Measurements from ENCODE around the gene C16orf96.
"Not testable (repeated sequence)": the region's sequence is repeated elsewhere in the genome, so short reads cannot be mapped to it uniquely, and the experiment has no call there.

Gene C16orf96

GRCh38 chr16:4570086-4570485 is 13.9 kb downstream of the C16orf96 start:
- no peak for DNase-seq

- no peak for DNase-seq
These were observed 14.7 kb downstream of the C16orf96 start for GRCh38 chr16:4570688-4571321.

GRCh38 chr16:4572715-4573114 is 16.6 kb downstream of the C16orf96 start:
- DNase-seq: no peak

DNA sequence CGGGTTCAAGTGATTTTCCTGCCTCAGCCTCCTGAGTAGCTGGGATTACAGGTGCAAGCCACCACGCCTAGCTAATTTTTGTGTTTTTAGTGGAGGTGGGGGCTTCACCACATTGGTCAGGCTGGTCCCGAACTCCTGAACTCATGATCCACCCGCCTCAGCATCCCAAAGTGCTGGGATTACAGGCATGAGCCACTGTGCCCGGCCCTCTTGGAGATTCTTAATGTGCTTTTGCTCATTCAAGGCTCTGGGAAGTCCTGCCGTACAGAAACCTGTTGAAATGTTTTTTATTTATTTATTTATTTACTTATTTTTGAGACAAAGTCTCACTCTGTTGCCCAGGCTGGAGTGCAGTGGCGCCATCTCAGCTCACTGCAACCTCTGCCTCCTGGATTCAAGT is 17.8 kb downstream of the C16orf96 start:
- DNase-seq: not testable (repeated sequence)

DNA sequence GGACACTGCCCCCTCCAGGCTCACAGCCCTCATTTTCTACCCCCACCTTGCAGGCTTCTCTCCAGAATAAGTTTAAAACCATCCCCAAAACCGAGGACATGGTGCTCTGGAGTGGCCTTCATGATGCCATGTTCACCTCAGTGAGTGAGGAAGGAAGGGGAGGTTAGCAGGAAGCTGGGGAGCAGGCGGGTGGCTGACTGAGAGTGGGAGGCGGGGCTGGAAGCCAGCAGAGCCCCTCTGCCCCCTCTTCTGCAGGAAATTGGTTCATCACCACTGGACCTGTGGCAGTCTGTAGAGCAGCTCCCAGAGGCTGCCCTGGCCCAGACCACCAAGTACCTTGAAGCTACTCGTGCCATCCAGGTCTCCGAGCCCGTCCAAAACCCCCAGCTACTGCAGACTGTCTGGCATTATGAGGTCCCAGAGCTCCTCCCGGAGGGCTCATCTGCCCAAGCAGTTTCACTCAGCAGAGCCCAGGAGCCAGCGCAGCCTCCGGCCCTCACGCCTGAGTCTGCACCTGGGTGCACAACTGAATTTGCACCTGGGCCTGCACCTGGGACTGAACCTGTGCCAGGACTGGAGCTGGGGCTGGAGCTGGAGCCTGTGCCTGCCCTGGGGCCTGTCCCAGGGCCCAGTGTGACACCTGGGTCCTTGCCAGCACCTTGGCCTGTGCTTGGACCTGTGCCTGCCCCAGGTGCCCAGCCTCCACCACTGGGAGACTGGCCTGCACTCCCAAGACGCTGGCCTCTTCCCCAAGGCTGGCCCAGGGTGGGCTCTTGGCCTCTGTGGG is 19.0 kb downstream of the C16orf96 start:
- no peak for DNase-seq

DNA sequence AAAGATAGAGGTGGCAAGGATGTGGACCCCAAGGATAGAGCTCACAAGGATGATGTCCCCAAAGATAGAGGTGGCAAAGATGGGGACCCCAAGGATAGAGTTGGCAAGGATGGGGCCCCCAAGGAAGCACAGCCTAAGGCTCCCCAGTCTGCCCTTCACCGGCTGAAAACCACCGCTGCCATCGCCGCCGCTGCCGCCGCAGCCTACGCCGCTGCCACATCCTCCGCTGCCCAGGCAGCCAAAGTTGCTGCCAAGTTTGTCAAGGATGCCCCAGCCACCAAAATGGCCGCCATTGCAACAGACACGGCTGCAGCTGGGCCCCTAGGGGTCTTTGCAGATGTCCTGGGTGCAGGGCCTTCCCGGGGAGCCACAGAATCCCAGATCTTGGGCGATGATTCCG is 19.9 kb downstream of the C16orf96 start:
- no peak for DNase-seq

- DNase-seq: no peak
These were observed 22.9 kb downstream of the C16orf96 start for GRCh38 chr16:4578961-4579530.

GRCh38 chr16:4580250-4580649 is 24.1 kb downstream of the C16orf96 start:
- DNase-seq: no peak

DNA sequence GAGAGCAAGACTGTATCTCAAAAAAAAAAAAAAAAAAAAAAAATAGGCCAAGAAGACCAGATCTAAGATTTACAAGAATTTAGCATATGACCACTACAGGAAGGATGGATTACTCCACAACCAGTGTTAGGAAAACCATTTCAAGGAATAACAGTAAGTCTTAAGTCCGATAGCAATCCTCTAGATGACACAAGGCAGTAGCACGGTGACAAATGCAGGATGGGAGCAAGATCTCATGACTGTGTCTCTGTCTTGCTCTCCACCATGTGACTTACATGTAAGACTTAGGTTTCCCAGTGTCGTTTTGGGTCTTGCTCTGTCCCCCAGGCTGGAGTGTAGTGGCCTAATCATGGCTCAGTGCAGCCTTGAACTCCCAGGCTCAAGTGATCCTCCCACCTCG is 27.8 kb downstream of the C16orf96 start:
- no peak for DNase-seq

GRCh38 chr16:4586291-4586690 is 30.2 kb downstream of the C16orf96 start:
- DNase-seq: no peak

DNA sequence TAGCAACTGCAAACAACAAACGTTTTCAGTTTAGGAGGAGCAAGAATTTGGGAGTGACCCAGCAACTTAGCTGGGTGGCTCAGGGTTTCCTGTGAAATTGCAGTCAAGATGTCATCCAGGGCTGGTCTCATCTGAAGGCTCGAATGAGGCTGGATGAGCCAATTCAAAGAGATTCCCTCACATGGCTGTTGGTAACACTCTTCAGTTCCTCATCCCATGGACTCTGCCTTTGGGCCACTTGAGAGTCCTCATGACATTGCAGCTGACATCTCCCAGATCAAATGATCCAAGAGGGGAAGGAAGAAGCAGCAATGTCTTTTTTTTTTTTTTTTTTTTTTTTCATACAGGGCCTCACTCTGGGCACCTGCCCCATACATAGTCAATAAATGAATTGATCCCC is 32.2 kb downstream of the C16orf96 start:
- DNase-seq: no peak

GRCh38 chr16:4588961-4589360 is 32.8 kb downstream of the C16orf96 start:
- DNase-seq: no peak

- DNase-seq: no peak
These were observed 35.1 kb downstream of the C16orf96 start for GRCh38 chr16:4591191-4591590.

DNA sequence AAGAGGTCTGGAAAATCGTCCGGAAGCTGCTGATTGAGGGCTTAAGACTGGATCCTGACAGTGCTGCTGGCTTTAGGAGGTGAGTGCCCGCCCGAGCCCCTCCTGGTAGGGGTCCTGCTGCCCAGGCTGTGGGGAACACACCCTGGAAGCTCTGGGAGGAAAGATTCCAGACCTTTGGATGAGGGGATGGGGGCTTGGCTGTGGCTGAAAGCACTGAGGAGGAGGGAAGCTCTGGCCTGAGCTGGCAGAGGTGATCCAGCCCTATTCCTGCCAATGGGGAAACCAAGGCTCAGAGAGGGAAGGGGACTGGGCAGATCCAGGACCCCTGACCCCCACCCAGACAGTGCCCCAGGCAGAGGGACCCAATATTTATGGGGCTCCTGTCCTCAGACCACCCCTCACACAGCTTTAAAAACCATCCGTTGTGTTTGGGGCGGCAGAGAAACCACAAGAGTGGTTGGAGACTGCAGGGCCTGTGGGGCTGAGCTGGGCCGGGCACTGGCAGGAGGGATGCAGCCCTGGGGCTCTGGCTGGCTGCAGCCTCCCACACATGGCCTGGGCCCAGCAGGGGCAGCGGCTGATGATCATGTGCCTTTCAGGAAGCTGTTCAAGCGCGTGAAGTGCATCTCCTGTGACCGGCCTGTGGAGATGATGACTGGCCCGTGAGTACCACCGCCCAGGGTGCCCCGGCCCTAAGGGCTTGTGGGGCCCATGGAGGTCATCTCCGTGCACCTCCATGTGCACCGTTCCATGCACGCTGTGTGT is 35.7 kb downstream of the C16orf96 start:
- DNase-seq: peak; percentile 30

DNA sequence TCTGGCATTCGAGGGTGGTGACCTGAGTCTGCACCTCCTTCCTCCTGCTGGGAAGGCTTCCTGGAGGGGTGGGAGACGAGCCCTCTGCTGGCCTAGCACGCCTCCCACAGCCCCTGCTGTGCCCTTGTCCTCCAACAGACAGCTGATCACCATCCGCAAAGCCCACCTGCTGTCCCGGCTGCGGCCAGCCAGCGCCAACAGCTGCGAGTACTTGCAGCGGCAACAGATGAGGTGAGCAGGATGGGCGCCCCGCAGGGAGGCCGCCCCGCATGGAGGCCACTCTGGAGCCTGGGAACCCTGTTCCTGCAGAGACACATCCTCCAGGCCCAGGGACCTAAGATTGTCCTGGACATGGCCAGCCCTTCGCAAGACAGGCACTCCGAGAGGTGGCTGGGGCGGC is 36.9 kb downstream of the C16orf96 start:
- peak; percentile 75 for DNase-seq

GRCh38 chr16:4594433-4595410 is 38.6 kb downstream of the C16orf96 start:
- DNase-seq: no peak

GRCh38 chr16:4597174-4597573 is 41.0 kb downstream of the C16orf96 start:
- no peak for DNase-seq

DNA sequence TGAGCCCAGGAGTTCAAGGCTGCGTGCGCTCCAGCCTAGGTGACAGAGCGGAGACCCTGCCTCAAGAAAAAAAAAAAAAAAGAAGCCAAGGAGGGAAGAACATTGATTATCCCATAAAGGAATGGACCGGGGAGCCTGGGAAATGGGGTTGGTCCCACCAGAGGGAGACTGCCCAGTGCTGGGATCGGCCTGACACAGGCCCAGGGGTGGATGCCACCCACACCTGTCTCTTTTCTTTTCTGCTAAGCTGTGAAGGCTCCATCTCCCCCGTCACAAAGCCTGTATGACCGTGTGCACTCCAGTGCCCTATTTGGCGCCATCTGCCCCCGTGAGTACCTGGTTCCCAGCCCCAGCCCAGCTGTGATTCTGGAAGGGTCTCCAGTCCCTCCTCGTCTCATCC is 42.9 kb downstream of the C16orf96 start:
- no peak for DNase-seq

DNA sequence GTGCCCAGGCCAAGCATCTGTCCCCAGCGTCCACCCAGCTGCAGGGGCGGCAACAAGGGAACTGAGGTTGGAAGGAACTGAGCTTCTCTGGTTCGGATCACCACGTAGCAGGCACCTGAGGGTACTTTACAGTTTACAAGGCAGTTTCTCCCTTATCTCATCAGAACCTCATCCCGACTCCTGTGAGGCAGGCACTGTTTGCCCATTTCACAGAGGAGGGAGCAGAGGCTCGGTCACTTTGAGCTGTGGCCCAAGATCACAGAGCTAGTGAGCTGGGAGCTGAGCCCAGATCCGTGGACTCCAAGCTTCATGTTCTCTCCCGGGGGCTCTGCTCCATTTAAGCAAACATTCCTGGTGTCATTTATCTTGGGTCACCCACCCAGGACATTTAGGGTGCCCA is 43.4 kb downstream of the C16orf96 start:
- no peak for DNase-seq

DNA sequence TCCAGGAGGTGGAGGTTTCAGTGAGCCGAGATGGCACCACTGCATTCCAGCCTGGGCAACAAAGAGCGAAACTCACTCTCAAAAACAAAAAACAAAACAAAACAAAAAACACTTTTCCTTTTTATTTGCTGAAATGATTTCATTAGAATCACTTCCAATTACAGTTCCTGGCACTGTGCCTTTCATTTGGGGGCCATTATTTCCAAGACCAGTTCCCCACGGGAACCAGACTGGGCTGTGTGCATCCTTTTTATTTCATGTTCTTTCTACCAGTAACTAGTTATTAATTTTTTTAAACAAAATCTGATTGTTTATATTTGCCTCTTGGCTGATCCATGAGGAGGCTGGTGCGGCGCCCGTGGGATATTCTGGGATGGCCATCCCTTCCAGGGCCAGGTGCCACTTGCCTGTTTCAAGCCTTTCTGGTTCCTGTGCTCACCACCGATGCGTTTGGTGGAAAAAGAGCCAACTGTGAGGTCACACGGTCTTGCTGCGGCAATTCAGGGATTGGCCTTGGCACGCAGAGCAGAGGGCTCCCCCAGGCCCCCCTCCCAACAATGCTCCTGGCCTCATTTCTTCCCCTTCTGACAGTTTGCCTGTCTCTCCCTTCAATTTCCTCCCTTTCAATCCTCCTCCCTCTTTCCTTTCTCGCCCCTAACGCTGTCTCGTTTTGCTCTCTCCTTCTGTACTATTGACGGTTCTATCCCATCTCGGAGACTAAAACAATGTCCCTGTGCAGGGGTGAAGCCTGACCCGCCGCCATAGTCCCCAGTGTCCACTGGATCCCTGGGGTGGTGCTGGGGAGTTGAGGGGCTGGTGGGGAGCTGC is 45.1 kb downstream of the C16orf96 start:
- peak; percentile 62 for DNase-seq

GRCh38 chr16:4601864-4602186 is 45.7 kb downstream of the C16orf96 start:
- no peak for DNase-seq

GRCh38 chr16:4602331-4602730 is 46.2 kb downstream of the C16orf96 start:
- no peak for DNase-seq

Measured in eye (tissue), 1 donor.